ENCODE measurements around the gene HINT3. TPM values are rescaled to one million over a fixed set of nuclear protein-coding genes. Genes with fewer than 3 reads are reported as not detected.
A peak's percentile ranks its signal among the peaks of the same experiment; 100 is the strongest.
"Not testable (repeated sequence)": the region's sequence is repeated elsewhere in the genome, so short reads cannot be mapped to it uniquely, and the experiment has no call there.

Gene HINT3
- total RNA-seq, 1 donor from 2014 or later: 32.3 TPM

GRCh38 chr6:125962900-125963497 lies 6.4 kb downstream of the HINT3 start:
- DNase-seq (ENCODE audit: low spot score): no peak

GRCh38 chr6:125963817-125964216 lies 7.2 kb downstream of the HINT3 start:
- DNase-seq (ENCODE audit: low spot score): no peak

GRCh38 chr6:125966569-125966968 lies 10.0 kb downstream of the HINT3 start:
- no peak for DNase-seq (ENCODE audit: low spot score)

- no peak for DNase-seq (ENCODE audit: low spot score)
These were observed 11.9 kb downstream of the HINT3 start for GRCh38 chr6:125968493-125968892.

DNA sequence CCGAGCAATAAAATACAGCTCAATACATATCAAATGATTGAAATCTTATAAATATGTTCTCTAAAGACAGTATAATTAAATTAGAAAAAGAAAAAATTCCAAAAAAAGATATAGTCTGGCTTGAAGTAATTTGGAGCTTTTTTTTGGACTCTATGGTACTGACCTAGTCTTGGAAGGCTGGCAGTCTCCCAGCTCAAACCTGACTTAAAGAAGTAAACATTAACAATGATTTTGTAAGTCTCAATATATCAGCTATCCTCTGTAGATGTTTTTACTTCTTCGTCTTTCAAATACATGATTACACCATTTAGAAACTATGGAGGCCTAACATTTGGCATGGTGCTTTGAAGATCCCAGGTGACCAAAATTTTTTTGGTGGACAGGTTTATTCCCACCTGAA lies 14.2 kb downstream of the HINT3 start:
- no peak for DNase-seq (ENCODE audit: low spot score)

DNA sequence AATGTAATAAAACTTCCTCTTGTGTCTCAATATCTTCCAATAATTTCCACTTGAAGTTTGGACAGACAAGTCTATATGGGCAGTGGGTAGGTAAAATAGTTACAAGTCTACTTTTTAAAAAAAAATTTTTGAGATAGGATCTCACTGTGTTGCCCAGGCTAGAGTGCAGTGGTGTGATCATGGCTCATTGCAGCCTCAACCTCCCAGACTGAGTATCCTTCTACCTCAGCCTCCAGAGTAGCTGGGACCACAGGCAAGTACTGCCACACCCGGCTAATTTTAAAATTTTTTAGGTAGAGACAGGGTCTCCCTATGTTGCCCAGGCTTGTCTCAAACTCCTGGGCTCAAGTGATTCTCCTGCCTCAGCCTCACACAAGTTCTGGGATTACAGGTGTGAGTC lies 15.9 kb downstream of the HINT3 start:
- DNase-seq (ENCODE audit: low spot score): not testable (repeated sequence)

GRCh38 chr6:125974214-125974866 lies 17.8 kb downstream of the HINT3 start:
- no peak for DNase-seq (ENCODE audit: low spot score)

GRCh38 chr6:125979101-125979500 lies 22.5 kb downstream of the HINT3 start:
- no peak for DNase-seq (ENCODE audit: low spot score)

DNA sequence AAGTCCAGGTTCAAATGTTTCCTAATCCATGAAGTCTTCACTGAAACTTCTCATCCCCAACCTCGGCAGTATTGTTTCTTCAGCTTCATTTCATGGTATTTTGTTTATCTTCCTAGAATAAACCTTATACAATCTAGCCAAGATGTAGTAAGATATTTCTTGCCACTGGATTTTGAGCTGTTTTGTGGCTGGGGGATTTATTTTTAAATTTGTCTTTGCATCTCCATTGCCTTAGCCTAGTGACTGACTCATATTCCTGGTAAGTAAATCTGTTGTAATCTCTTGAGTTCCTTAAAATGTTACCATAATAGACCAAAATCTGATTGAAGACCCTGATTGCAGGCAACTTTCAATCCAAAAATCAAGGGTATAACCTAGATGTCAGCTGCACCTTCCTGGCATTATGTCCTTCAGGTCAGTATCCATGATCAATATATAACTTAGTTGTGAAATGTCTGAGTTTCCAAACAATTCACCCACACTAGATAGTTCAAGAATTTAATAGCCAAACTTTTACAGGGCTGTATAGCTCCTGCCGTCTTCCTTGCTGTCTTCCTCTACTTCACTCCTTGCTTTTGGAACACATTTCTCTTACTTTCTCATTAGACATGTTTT lies 25.1 kb downstream of the HINT3 start:
- no peak for DNase-seq (ENCODE audit: low spot score)

- no peak for DNase-seq (ENCODE audit: low spot score)
These were observed 26.8 kb downstream of the HINT3 start for GRCh38 chr6:125983246-125983945.

- peak; percentile 16 for DNase-seq (ENCODE audit: low spot score)
These were observed 27.7 kb downstream of the HINT3 start for GRCh38 chr6:125984311-125984710.

DNA sequence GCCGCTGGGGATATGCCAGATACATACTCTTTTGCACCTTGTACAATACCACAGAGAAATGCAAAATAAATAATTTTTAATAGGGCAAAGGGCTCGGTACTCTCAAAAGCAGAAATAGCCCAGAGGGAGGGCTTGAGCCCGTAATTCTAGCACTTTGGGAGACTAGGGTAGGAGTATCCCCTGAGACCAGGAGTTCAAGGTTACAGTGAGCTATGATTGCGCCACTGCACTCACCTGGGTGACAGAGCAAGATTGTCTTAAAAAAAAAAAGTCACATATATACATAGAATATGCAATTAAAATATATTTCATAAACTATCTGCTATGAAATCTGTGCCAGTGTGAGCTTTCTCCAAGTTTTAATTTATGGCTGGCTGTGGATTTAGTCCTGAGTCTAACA lies 29.0 kb downstream of the HINT3 start:
- DNase-seq (ENCODE audit: low spot score): no peak

DNA sequence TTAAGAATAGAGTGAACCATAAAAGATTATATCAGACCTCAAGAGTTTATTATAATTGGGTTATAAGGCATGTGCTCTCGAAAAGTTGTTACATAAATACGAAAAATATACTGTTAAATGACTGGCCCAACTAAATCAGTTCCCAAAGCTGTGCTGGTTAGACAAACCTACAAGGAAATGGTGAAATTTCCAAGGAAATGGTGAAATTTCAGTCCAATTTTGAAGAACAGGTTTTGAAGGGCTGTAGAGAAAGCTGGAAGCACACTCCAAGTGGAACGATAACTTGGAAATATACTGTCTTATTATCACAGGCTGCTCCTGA lies 29.4 kb downstream of the HINT3 start:
- no peak for DNase-seq (ENCODE audit: low spot score)

- peak; percentile 89 for DNase-seq (ENCODE audit: low spot score)
These were observed 29.9 kb downstream of the HINT3 start, which contains the start of gene TRMT11 for GRCh38 chr6:125986301-125987025. Gene TRMT11 (plus strand): TSS chr6:125986540. CDS start chr6:125986551, 11 bp downstream.

DNA sequence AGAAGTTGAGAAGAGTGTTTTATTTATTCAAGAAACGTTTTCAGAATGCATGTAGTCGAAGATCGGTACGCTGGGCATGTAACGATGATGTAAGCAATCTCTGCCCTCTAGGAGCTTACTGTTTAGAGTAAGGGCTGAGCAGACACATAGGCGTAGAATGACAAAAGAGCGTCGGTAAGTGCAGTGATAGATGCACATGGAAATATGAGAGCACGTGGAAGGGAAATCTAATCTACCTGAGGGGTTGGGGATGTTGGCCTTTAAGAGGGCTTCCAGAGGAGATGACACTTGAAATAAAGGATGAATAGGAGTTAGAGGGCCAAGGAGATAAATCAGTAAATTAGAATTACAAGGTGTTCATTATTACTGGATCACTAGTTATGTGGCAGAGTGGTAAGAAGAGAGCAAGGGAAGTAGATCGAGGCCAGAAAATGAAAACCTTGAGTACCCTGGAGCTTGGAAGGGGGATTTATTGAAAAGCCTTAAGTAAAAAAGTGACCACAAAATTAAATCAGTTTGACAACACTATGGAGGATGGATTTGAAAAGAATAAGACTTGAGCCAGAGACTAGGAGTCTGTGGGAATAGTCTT lies 30.6 kb downstream of the HINT3 start:
- no peak for DNase-seq (ENCODE audit: low spot score)

- no peak for DNase-seq (ENCODE audit: low spot score)
These were observed 31.7 kb downstream of the HINT3 start for GRCh38 chr6:125988280-125988679.

DNA sequence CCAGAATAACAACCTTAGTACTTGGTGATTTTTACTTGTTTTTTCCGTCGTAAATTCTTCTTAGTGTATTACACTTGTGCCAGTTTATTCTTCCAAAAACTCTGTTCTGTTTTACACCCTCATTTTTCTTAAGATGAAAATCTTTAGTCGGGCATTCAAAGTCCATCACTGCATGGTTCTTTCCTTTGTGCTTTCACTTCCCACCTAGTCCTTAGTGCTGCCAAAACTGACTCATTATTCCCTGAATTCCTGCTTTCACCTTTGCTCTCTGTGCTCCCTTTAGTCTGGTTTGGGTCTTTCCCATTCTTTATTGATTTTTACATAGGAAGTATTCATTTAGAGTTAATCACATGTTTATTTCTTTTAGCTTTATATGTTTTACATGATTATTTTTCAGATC lies 33.1 kb downstream of the HINT3 start:
- no peak for DNase-seq (ENCODE audit: low spot score)

GRCh38 chr6:125991653-125992052 lies 35.1 kb downstream of the HINT3 start:
- DNase-seq (ENCODE audit: low spot score): no peak

- no peak for DNase-seq (ENCODE audit: low spot score)
These were observed 38.3 kb downstream of the HINT3 start for GRCh38 chr6:125994670-125995488.

DNA sequence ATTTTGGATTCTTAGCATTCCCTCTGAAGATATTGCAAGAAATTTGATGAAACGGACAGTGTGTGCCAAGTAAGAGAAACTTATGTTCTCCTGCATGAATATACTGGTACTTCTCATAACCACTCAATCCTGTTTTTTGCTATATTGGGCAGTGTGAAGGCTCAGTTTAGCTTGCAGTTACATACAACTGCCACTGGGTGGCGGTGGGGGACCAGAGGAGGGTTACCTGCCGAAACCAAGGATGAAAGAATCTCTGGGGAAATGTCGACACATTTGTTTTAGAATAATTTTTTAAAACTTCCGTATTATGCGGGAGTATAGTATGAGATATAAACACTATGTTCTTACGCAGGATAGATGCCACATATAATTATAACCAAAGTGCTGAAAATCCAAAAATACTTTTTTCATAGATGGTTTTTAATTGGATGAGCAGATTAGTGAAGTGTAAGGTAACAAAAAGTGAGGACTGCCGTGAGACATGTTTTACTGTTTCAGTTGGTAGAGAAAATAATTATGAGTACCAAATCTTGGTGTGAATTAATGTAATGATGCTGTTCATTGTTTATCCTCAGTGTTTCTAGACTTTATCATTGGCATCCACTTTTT lies 39.5 kb downstream of the HINT3 start:
- DNase-seq (ENCODE audit: low spot score): peak; percentile 37
